Measurements from ENCODE around the gene DPP8. TPM values are rescaled to one million over a fixed set of nuclear protein-coding genes. Genes with fewer than 3 reads are reported as not detected.

DPP8 gene
- 28.4 and 41.9 TPM in 2 replicates for total RNA-seq

- Histone ChIP-seq H3K4me3 (ENCODE audit: low read depth, low read length) (peak within 1 kb of the TSS; percentile 100), H3K27me3 (ENCODE audit: control insufficient read depth, insufficient read depth, low read length) (no peaks in the 10 kb centered on the region), H3K36me3 (ENCODE audit: control insufficient read depth, insufficient read depth, low read length) (no peaks in the 10 kb centered on the region)
- FAIRE-seq = no peak
- peak; percentile 78 for DNase-seq (ENCODE audit: low read depth)
- TF ChIP-seq CTCF (IDR thresholded peaks at IDR 0.05; ENCODE audit: insufficient read depth, low read length, severe bottlenecking) = peak; percentile 95
Measured at GRCh38 chr15:65516997-65517865, at the start of gene DPP8. DPP8 (minus strand) TSS chr15:65517689; CDS start chr15:65512553, 5,136 bp downstream.

DNA sequence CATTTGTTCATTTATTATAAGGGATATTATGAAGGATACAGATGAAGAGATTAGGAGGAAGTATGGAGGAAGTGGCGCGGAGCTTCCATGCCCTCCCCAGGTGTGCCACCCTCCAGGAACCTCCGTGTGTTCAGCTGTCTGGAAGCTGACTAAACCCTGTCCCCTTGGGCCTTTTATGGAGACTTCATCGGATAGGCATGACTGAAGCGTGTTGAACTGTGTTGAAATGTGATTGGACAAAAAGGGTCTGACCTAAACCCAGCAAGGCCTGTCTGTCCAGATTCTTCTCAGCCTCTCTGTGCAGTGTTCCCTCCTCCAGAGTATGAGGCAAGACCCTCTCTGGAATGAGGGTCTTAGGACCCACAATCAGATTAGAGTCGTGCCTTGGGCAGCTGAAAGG is 44.4 kb upstream of the DPP8 start:
- peaks cover 1% of the 10 kb centered on the region for H3K36me3 ChIP-seq (ENCODE audit: control insufficient read depth, insufficient read depth, low read length)
- H3K27me3 ChIP-seq (ENCODE audit: control insufficient read depth, insufficient read depth, low read length) = no peaks in the 10 kb centered on the region
- no peak for FAIRE-seq
- peak; percentile 13 for DNase-seq (ENCODE audit: low read depth)
- no peak overlapping the region for H3K4me3 ChIP-seq (ENCODE audit: low read depth, low read length)
- no peak for TF ChIP-seq CTCF (IDR thresholded peaks at IDR 0.05; ENCODE audit: insufficient read depth, low read length, severe bottlenecking)

- DNase-seq (ENCODE audit: low read depth) = no peak
- Histone ChIP-seq H3K36me3 (ENCODE audit: control insufficient read depth, insufficient read depth, low read length) (peaks cover 4% of the 10 kb centered on the region), H3K4me3 (ENCODE audit: low read depth, low read length) (no peak overlapping the region), H3K27me3 (ENCODE audit: control insufficient read depth, insufficient read depth, low read length) (no peaks in the 10 kb centered on the region)
- FAIRE-seq = no peak
- no peak for TF ChIP-seq CTCF (IDR thresholded peaks at IDR 0.05; ENCODE audit: insufficient read depth, low read length, severe bottlenecking)
Measured at GRCh38 chr15:65559941-65560340, 42.5 kb upstream of the DPP8 start.

DNA sequence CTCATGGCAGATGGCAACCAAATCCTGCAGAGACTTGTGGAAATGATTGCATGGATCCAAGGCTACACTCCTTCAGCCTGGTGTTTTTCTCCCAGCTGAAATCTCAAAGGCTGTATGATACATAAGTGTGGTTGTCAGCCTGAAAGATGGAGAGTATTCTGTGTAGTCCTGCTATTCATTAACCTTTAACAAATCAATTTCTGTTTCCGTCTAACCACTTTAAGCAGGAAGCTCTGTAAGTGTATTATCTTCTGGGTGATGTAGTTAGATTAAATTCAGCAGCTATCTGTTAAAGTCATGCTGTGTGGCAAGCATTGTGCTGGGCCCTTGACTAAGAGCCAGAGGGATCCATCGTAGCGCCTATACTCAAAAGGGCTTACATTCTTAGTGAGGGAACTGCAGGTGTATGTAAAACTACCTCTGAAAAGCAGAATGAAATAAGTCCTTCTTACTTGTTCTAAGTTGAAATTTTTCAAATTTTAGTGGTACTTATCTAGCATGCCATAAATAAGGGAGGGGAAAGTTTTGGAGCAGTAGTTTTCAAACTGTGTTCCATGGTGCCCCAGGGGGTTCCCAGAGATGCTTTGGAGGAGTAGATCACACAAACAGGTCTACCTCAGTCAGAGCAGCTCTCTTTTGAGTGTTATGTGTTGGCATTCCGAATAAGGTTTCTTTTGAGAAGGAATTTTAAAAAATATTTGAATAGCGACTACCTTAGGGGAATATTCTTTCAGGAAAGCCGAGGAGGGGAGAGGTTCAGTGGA is 41.7 kb upstream of the DPP8 start:
- Histone ChIP-seq H3K27me3 (ENCODE audit: control insufficient read depth, insufficient read depth, low read length) (no peaks in the 10 kb centered on the region), H3K36me3 (ENCODE audit: control insufficient read depth, insufficient read depth, low read length) (peaks cover 4% of the 10 kb centered on the region), H3K4me3 (ENCODE audit: low read depth, low read length) (no peak overlapping the region)
- TF ChIP-seq CTCF (IDR thresholded peaks at IDR 0.05; ENCODE audit: insufficient read depth, low read length, severe bottlenecking) = no peak
- FAIRE-seq (no peak), DNase-seq (ENCODE audit: low read depth) (no peak)

- FAIRE-seq (no peak), DNase-seq (ENCODE audit: low read depth) (no peak)
- Histone ChIP-seq H3K4me3 (ENCODE audit: low read depth, low read length) (no peak overlapping the region), H3K27me3 (ENCODE audit: control insufficient read depth, insufficient read depth, low read length) (no peaks in the 10 kb centered on the region), H3K36me3 (ENCODE audit: control insufficient read depth, insufficient read depth, low read length) (peaks cover 6% of the 10 kb centered on the region)
- TF ChIP-seq CTCF (IDR thresholded peaks at IDR 0.05; ENCODE audit: insufficient read depth, low read length, severe bottlenecking) = no peak
Measured at GRCh38 chr15:65558336-65558735, 40.8 kb upstream of the DPP8 start.
